K562 (cell line): ENCODE measurements around the gene UTP20. TPM values are rescaled to one million over a fixed set of nuclear protein-coding genes. Genes with fewer than 3 reads are reported as not detected.

Experiments
- ARID2 ChIP-seq: fragments of 450-650 bp; IDR thresholded peaks from 2 replicates; pipeline ENCODE4 v1.6.1; 2017; ENCODE audit warnings: antibody characterized with exemption, mild to moderate bottlenecking
- BCL6 ChIP-seq: fragments of 250-450 bp; sonication (Bioruptor Pico); IDR thresholded peaks from 2 replicates; pipeline ENCODE4 v1.4.0; 2020
- CHD1 ChIP-seq: fragments of 200-600 bp; sonication (generic); IDR thresholded peaks from one replicate; pipeline ENCODE4 v1.6.1; 2012; ENCODE audit warnings: mild to moderate bottlenecking, moderate library complexity, low read length, inconsistent platforms
- CTBP1 ChIP-seq: fragments of 450-650 bp; IDR thresholded peaks from 2 replicates; pipeline ENCODE4 v1.6.1; 2016; ENCODE audit warnings: borderline replicate concordance
- ELF2 ChIP-seq: fragments of 250-450 bp; sonication (Bioruptor Pico); IDR thresholded peaks from 2 replicates; pipeline ENCODE4 v1.5.0; 2021; ENCODE audit warnings: mild to moderate bottlenecking
- ERF ChIP-seq: fragments of 450-650 bp; formaldehyde crosslinking; IDR thresholded peaks from 2 replicates; pipeline ENCODE4 v1.4.0; 2020; ENCODE audit warnings: mild to moderate bottlenecking, mixed read lengths
- KLF13 ChIP-seq: fragments of 450-650 bp; IDR thresholded peaks from 2 replicates; pipeline ENCODE4 v1.6.1; 2016; ENCODE audit warnings: missing genetic modification characterization, low read depth, mild to moderate bottlenecking, missing compliant biosample characterization, moderate library complexity, borderline replicate concordance
- LCOR ChIP-seq: sonication (generic); formaldehyde crosslinking; IDR thresholded peaks from 2 replicates; pipeline ENCODE4 v1.8.0; 2022; ENCODE audit warnings: mild to moderate bottlenecking, missing genetic modification reagents
- NCOR1 ChIP-seq: fragments of 450-650 bp; IDR thresholded peaks from 2 replicates; pipeline ENCODE4 v1.6.1; 2016; ENCODE audit warnings: mild to moderate bottlenecking, moderate library complexity
- RBM25 ChIP-seq: fragments of 200-400 bp; formaldehyde crosslinking; IDR thresholded peaks from 2 replicates; pipeline ENCODE4 v1.6.1; 2018; ENCODE audit warnings: low read length, low read depth, moderate library complexity; ENCODE audit not compliant: severe bottlenecking
- SETDB1 ChIP-seq: IDR thresholded peaks from one replicate; pipeline ENCODE4 v1.6.1; 2012; ENCODE audit warnings: low read length, control low read depth, inconsistent platforms
- SIN3B ChIP-seq: fragments of 450-650 bp; IDR thresholded peaks from 2 replicates; pipeline ENCODE4 v1.6.1; 2017; ENCODE audit warnings: low read depth, mild to moderate bottlenecking, moderate library complexity
- SLC30A9 ChIP-seq: fragments of 250-450 bp; sonication (Bioruptor Pico); IDR thresholded peaks from 2 replicates; pipeline ENCODE4 v1.8.0; 2022; ENCODE audit warnings: mild to moderate bottlenecking, moderate library complexity
- TBL1XR1 ChIP-seq, 2 experiments: IDR thresholded peaks; 2 replicates each; pipeline ENCODE4 v1.6.1; 2012; ENCODE audit warnings: improper control_type of control experiment in 2 of 2, low read length in 2 of 2, mild to moderate bottlenecking in 1 of 2
- ZNF184 ChIP-seq: sonication (generic); formaldehyde crosslinking; IDR thresholded peaks from 2 replicates; pipeline ENCODE4 v1.5.0; 2020; ENCODE audit warnings: missing genetic modification reagents
- polyA plus RNA-seq, 8 experiments: library from polyadenylated mRNA; depleted of rRNA in 4 of 8; stranded (reverse) in 5 of 8; unstranded in 3 of 8; fragments of >200 nt; fragmentation: Nextera tagmentation in 2 of 8; fragmentation: Illumina TruSeq in 1 of 8; extraction: Ambion mirVana in 2 of 8; extraction: Trizol in 1 of 8; gene quantifications; 2 replicates each; pipeline versions ENCODE4 v1.2.1 to v1.2.3, GENCODE V29; 2011 to 2014; ENCODE audit warnings: inconsistent platforms in 1 of 8, missing spikeins in 1 of 8
- total RNA-seq, 7 experiments: library from RNA; depleted of rRNA in 6 of 7; stranded (reverse); fragments of >200 nt in 6 of 7; fragmentation: Illumina TruSeq in 2 of 7; extraction: Trizol in 2 of 7; gene quantifications; 2 replicates each; pipeline versions ENCODE4 v1.2.1 to v1.2.3, GENCODE V29; 2011 to 2021; ENCODE audit warnings: low replicate concordance in 1 of 7
- TF ChIP-seq, protein P1 (sequence below): sonication (generic); formaldehyde crosslinking; IDR thresholded peaks from 2 replicates; pipeline ENCODE4 v1.5.0; 2020; ENCODE audit warnings: missing genetic modification reagents
- TF ChIP-seq, protein P2 (sequence below): sonication (generic); formaldehyde crosslinking; IDR thresholded peaks from 2 replicates; pipeline ENCODE4 v1.8.1; 2023; ENCODE audit warnings: mild to moderate bottlenecking, missing genetic modification reagents
- TF ChIP-seq, protein P3 (sequence below), 2 experiments: fragments of 450-650 bp in 1 of 2; IDR thresholded peaks; 2 replicates each; pipeline ENCODE4 v1.6.1; 2011 to 2017; ENCODE audit warnings: low read depth in 2 of 2, antibody characterized with exemption in 1 of 2, borderline replicate concordance in 1 of 2, low read length in 1 of 2, mild to moderate bottlenecking in 1 of 2, mixed read lengths in 1 of 2; ENCODE audit not compliant: control insufficient read depth in 1 of 2
- TF ChIP-seq, protein P4 (sequence below): fragments of 450-650 bp; IDR thresholded peaks from one replicate; pipeline ENCODE4 v1.6.1; 2018; ENCODE audit warnings: mild to moderate bottlenecking, moderate library complexity; ENCODE audit not compliant: partially characterized antibody
- TF ChIP-seq, protein P5 (sequence below): fragments of 450-650 bp; IDR thresholded peaks from 2 replicates; pipeline ENCODE4 v1.6.1; 2018; ENCODE audit warnings: mild to moderate bottlenecking, low read depth; ENCODE audit not compliant: partially characterized antibody

Gene UTP20
- total and polyA plus RNA-seq, 9 of the 15 experiments (the other 6 are each of a cell fraction or from before 2014, with no cell fraction given), result 4.3 to 41.3 (median 20.7) TPM

DNA sequence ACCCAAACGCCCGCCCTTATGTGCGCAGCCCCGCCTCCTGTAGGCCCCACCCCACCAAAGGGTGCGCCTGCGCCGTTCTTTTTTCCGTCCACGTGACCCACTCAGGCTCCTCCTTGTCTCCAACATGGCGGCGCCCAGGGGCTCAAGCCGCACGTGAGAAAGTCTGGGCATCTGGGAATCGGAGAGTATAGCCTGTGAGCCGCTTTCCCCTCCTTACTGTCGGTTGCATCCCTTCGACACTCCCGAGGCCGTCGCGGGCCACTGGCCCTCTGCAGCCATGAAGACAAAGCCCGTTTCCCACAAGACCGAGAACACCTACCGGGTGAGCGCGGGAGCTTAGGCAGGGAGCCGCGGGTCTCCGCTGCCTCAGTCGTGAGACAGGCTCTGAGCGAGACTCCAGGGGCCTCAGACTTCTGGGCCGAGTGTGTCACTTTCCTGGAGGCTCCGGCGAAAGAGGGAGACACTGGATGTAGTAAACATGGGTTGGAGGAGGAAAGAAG lies at the start of gene UTP20 (continued):
- TF ChIP-seq ERF (CRISPR knock-in tag) (0 out of 2 replicates have a peak, but pooled peaks have one; percentile 47), BCL6 (CRISPR knock-in tag) (no peak), NCOR1 (no peak), SIN3B (peak; percentile 93), ARID2 (no peak), ELF2 (no peak), SLC30A9 (CRISPR knock-in tag) (no peak), TBL1XR1 (IDR thresholded peaks at IDR 0.05; ENCODE audit: low read length in 2 of 2) (no peak), CHD1 (no peak), SETDB1 (peak; percentile 71), LCOR (CRISPR knock-in tag) (peak; percentile 76), RBM25 (no peak), CTBP1 (no peak), ZNF184 (CRISPR knock-in tag) (no peak), KLF13 (tag) (no peak)
- TF ChIP-seq, protein P1, sequence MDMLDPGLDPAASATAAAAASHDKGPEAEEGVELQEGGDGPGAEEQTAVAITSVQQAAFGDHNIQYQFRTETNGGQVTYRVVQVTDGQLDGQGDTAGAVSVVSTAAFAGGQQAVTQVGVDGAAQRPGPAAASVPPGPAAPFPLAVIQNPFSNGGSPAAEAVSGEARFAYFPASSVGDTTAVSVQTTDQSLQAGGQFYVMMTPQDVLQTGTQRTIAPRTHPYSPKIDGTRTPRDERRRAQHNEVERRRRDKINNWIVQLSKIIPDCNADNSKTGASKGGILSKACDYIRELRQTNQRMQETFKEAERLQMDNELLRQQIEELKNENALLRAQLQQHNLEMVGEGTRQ (CRISPR knock-in tag), result peak; percentile 98
- TF ChIP-seq, protein P2, sequence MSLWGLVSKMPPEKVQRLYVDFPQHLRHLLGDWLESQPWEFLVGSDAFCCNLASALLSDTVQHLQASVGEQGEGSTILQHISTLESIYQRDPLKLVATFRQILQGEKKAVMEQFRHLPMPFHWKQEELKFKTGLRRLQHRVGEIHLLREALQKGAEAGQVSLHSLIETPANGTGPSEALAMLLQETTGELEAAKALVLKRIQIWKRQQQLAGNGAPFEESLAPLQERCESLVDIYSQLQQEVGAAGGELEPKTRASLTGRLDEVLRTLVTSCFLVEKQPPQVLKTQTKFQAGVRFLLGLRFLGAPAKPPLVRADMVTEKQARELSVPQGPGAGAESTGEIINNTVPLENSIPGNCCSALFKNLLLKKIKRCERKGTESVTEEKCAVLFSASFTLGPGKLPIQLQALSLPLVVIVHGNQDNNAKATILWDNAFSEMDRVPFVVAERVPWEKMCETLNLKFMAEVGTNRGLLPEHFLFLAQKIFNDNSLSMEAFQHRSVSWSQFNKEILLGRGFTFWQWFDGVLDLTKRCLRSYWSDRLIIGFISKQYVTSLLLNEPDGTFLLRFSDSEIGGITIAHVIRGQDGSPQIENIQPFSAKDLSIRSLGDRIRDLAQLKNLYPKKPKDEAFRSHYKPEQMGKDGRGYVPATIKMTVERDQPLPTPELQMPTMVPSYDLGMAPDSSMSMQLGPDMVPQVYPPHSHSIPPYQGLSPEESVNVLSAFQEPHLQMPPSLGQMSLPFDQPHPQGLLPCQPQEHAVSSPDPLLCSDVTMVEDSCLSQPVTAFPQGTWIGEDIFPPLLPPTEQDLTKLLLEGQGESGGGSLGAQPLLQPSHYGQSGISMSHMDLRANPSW (CRISPR knock-in tag), result no peak
- TF ChIP-seq, protein P3, sequence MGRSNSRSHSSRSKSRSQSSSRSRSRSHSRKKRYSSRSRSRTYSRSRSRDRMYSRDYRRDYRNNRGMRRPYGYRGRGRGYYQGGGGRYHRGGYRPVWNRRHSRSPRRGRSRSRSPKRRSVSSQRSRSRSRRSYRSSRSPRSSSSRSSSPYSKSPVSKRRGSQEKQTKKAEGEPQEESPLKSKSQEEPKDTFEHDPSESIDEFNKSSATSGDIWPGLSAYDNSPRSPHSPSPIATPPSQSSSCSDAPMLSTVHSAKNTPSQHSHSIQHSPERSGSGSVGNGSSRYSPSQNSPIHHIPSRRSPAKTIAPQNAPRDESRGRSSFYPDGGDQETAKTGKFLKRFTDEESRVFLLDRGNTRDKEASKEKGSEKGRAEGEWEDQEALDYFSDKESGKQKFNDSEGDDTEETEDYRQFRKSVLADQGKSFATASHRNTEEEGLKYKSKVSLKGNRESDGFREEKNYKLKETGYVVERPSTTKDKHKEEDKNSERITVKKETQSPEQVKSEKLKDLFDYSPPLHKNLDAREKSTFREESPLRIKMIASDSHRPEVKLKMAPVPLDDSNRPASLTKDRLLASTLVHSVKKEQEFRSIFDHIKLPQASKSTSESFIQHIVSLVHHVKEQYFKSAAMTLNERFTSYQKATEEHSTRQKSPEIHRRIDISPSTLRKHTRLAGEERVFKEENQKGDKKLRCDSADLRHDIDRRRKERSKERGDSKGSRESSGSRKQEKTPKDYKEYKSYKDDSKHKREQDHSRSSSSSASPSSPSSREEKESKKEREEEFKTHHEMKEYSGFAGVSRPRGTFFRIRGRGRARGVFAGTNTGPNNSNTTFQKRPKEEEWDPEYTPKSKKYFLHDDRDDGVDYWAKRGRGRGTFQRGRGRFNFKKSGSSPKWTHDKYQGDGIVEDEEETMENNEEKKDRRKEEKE (IDR thresholded peaks at IDR 0.05; ENCODE audit: borderline replicate concordance in 1 of 2, control insufficient read depth in 1 of 2, low read depth in 2 of 2, low read length in 1 of 2), result no peak
- TF ChIP-seq, protein P4, sequence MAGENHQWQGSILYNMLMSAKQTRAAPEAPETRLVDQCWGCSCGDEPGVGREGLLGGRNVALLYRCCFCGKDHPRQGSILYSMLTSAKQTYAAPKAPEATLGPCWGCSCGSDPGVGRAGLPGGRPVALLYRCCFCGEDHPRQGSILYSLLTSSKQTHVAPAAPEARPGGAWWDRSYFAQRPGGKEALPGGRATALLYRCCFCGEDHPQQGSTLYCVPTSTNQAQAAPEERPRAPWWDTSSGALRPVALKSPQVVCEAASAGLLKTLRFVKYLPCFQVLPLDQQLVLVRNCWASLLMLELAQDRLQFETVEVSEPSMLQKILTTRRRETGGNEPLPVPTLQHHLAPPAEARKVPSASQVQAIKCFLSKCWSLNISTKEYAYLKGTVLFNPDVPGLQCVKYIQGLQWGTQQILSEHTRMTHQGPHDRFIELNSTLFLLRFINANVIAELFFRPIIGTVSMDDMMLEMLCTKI, result no peak
- TF ChIP-seq, protein P5, sequence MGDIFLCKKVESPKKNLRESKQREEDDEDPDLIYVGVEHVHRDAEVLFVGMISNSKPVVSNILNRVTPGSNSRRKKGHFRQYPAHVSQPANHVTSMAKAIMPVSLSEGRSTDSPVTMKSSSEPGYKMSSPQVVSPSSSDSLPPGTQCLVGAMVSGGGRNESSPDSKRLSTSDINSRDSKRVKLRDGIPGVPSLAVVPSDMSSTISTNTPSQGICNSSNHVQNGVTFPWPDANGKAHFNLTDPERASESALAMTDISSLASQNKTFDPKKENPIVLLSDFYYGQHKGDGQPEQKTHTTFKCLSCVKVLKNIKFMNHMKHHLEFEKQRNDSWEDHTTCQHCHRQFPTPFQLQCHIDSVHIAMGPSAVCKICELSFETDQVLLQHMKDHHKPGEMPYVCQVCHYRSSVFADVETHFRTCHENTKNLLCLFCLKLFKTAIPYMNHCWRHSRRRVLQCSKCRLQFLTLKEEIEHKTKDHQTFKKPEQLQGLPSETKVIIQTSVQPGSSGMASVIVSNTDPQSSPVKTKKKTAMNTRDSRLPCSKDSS, result no peak
